Fibroblast of lung (primary cell): ENCODE measurements around the gene DUSP7. TPM values are rescaled to one million over a fixed set of nuclear protein-coding genes. Genes with fewer than 3 reads are reported as not detected.

Experiments used
- DNase-seq, 2 donors: peaks; one replicate each; pipeline versions ENCODE4 v3.0.0 to v3.0.0-alpha.2; 2010; ENCODE audit warnings: low read depth in 2 of 2
- H2AFZ ChIP-seq: 2 replicates; pipeline ENCODE4 v1.5.1; 2012; ENCODE audit warnings: low read length, control low read depth, inconsistent platforms
- H3K27ac ChIP-seq: 2 replicates; pipeline ENCODE4 v1.5.1; 2011; ENCODE audit warnings: low read length, control low read depth; ENCODE audit not compliant: insufficient read depth
- H3K27me3 ChIP-seq: 2 replicates; pipeline ENCODE4 v1.5.1; 2011; ENCODE audit warnings: mild to moderate bottlenecking, low read length; ENCODE audit not compliant: control insufficient read depth, insufficient read depth
- H3K36me3 ChIP-seq: 2 replicates; pipeline ENCODE4 v1.5.1; 2011; ENCODE audit warnings: low read length; ENCODE audit not compliant: control insufficient read depth, insufficient read depth
- H3K4me1 ChIP-seq: 2 replicates; pipeline ENCODE4 v1.5.1; 2011; ENCODE audit warnings: low read length; ENCODE audit not compliant: control insufficient read depth, insufficient read depth; ENCODE audit errors: extremely low read depth
- H3K4me2 ChIP-seq: 2 replicates; pipeline ENCODE4 v1.5.1; 2011; ENCODE audit warnings: low read length, control low read depth; ENCODE audit not compliant: insufficient read depth; ENCODE audit errors: extremely low read depth
- H3K4me3 ChIP-seq, 4 experiments: fragments of 200-600 bp in 1 of 4; sonication (generic) in 1 of 4; replicated peaks in 1 of 4; 2 replicates each; pipeline ENCODE4 v1.5.1; 2011 to 2016; ENCODE audit warnings: low read length in 4 of 4, low read depth in 3 of 4, mild to moderate bottlenecking in 3 of 4, control low read depth in 2 of 4, inconsistent platforms in 1 of 4, mixed read lengths in 1 of 4; ENCODE audit not compliant: insufficient read depth in 1 of 4; ENCODE audit errors: control extremely low read depth in 1 of 4
- H3K79me2 ChIP-seq: 2 replicates; pipeline ENCODE4 v1.5.1; 2012; ENCODE audit warnings: mild to moderate bottlenecking, low read length, inconsistent platforms; ENCODE audit not compliant: control insufficient read depth, insufficient read depth
- H3K9ac ChIP-seq: 2 replicates; pipeline ENCODE4 v1.5.1; 2011; ENCODE audit warnings: mild to moderate bottlenecking, low read length, control low read depth; ENCODE audit not compliant: insufficient read depth
- H3K9me3 ChIP-seq: 2 replicates; pipeline ENCODE4 v1.5.1; 2012; ENCODE audit warnings: low read depth, low read length; ENCODE audit not compliant: control insufficient read depth, insufficient read depth
- H4K20me1 ChIP-seq: 2 replicates; pipeline ENCODE4 v1.5.1; 2011; ENCODE audit warnings: low read length; ENCODE audit not compliant: control insufficient read depth, insufficient read depth; ENCODE audit errors: extremely low read depth
- EZH2 ChIP-seq: IDR thresholded peaks from 2 replicates; pipeline ENCODE4 v1.5.1; 2012; ENCODE audit warnings: low read length, control low read depth, mild to moderate bottlenecking; ENCODE audit errors: missing control alignments
- polyA plus RNA-seq, 2 donors: library from polyadenylated mRNA; depleted of rRNA in 1 of 2; stranded (reverse) in 1 of 2; unstranded in 1 of 2; fragments of >200 nt; gene quantifications; 2 replicates each; pipeline ENCODE4 v1.2.1, GENCODE V29; 2011 to 2012; ENCODE audit warnings: missing spikeins in 1 of 2
- total RNA-seq: library from RNA; depleted of rRNA; stranded (reverse); fragments of >200 nt; gene quantifications from 2 replicates; pipeline ENCODE4 v1.2.1, GENCODE V29; 2014
- TF ChIP-seq, protein P1 (sequence below), 2 donors: IDR thresholded peaks in 1 of 2; conservative IDR thresholded peaks in 1 of 2; 1 replicate in 1 of 2; 2 replicates in 1 of 2; pipeline ENCODE4 v1.5.1; 2011 to 2012; ENCODE audit warnings: low read length in 2 of 2, control low read depth in 1 of 2, inconsistent platforms in 1 of 2, low read depth in 1 of 2, mild to moderate bottlenecking in 1 of 2

DUSP7 gene
- total and polyA plus RNA-seq, 2 donors (not counting 1 experiment from before 2014, with no cell fraction given) = 5.6 to 26.5 TPM

DNA sequence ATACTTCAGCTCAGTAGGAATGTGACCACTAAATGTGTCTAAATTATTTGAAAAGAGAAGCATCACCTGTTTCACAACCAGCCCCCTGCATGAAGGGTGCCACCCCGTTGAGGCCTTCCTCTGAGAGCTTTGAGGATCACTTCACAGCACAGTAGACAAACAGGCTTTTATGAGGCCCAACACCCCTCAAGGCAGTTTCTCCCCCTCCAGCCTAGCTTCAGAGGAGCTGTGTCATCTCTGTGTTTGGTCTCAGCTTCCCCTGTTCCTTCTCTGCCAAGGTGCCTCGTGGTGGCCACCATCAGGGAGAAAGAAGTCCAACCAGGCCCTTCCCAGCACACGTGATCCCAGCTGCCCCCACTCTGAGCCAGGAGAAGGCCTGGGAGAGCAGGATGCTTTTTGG lies 21.6 kb upstream of the DUSP7 start:
- Histone ChIP-seq H3K9me3 (no peaks in the 10 kb centered on the region), H3K79me2 (no peaks in the 10 kb centered on the region), H3K9ac (no peak overlapping the region), H3K27me3 (no peaks in the 10 kb centered on the region), H3K4me2 (no peak overlapping the region), H4K20me1 (no peaks in the 10 kb centered on the region), H3K4me3 (no peak overlapping the region), H3K4me1 (no peaks in the 10 kb centered on the region), H3K36me3 (peaks cover 2% of the 10 kb centered on the region), H3K27ac (no peak overlapping the region), H2AFZ (no peak overlapping the region)
- DNase-seq = no peak
- no peak for TF ChIP-seq EZH2
- TF ChIP-seq, protein P1, sequence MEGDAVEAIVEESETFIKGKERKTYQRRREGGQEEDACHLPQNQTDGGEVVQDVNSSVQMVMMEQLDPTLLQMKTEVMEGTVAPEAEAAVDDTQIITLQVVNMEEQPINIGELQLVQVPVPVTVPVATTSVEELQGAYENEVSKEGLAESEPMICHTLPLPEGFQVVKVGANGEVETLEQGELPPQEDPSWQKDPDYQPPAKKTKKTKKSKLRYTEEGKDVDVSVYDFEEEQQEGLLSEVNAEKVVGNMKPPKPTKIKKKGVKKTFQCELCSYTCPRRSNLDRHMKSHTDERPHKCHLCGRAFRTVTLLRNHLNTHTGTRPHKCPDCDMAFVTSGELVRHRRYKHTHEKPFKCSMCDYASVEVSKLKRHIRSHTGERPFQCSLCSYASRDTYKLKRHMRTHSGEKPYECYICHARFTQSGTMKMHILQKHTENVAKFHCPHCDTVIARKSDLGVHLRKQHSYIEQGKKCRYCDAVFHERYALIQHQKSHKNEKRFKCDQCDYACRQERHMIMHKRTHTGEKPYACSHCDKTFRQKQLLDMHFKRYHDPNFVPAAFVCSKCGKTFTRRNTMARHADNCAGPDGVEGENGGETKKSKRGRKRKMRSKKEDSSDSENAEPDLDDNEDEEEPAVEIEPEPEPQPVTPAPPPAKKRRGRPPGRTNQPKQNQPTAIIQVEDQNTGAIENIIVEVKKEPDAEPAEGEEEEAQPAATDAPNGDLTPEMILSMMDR (conservative IDR thresholded peaks at IDR 0.05 in 1 of 2, IDR thresholded peaks at IDR 0.05 in 1 of 2; ENCODE audit: low read depth in 1 of 2, low read length in 2 of 2) = no peak

DNA sequence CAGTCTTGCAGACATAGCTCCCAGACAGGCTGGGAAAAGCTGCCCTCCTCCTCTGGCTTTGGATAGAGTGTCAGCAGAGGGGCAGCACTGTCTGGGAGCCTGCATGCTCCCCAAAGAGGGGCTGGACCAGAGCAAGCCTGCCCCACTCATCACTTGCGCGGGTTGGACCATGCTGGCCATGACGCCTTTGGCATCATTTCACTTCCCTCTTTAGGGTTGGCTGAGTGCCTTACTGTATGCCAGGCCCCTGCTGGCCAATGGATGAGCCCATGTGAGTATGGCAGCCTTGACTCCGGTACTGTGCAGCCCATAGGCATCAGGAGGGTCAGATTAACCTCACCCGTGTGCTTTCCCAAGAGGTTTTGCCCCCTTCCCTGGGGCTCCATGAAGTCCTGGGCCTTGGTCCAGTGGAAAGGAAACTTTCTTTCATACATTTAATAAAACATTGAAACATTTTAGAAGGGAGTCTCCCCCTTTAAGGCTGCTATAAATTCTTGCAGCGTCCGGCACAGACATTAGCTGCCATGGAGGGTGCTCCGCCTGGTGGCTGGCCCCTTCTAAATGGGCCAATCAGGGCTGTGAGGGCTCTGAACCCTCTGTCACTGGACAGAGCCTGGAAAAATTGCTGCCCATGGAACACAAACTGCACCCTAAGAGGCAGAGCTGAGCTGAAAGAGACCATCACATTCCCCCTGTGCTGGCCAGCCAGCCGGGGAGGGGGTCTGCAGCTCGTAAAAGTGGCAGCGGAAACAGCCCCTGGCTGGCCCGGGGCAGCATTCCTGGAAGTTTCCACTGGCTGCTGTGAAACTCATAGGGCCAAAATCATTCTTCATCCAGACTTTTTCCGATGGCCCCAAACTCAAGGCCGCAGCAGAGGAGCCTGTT lies 20.8 kb upstream of the DUSP7 start:
- no peak overlapping the region for H3K9ac ChIP-seq
- H3K4me2 ChIP-seq = no peak overlapping the region
- no peaks in the 10 kb centered on the region for H3K79me2 ChIP-seq
- no peak overlapping the region for H3K27ac ChIP-seq
- no peaks in the 10 kb centered on the region for H3K9me3 ChIP-seq
- no peak overlapping the region for H2AFZ ChIP-seq
- no peak for TF ChIP-seq EZH2
- TF ChIP-seq, protein P1 (conservative IDR thresholded peaks at IDR 0.05 in 1 of 2, IDR thresholded peaks at IDR 0.05 in 1 of 2; ENCODE audit: low read depth in 1 of 2, low read length in 2 of 2) = peak; percentile 14 to 31
- H3K4me1 ChIP-seq = no peaks in the 10 kb centered on the region
- H3K36me3 ChIP-seq = peaks cover 2% of the 10 kb centered on the region
- H3K27me3 ChIP-seq = no peaks in the 10 kb centered on the region
- H3K4me3 ChIP-seq = no peak overlapping the region
- no peak for DNase-seq
- no peaks in the 10 kb centered on the region for H4K20me1 ChIP-seq

DNA sequence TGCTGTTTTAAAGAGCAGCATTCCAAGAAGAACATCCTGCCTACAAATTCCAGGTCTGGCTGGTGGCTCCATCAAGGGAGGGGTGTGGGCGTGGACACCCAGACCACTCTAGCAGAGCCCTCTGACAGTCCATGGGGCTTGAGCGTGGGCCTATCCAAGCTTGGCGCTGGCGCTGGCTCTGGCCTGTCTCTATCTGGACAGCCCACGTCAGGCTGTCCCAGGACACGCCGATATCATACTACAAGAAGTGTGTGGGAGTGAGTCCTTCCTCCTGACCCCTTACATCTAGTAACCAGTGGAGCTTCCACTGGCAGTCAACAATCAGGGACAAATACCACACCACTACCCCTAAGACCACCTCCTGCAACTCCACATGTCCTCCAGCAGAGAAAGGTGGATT lies 17.1 kb upstream of the DUSP7 start:
- H3K9ac ChIP-seq = no peak overlapping the region
- H3K27me3 ChIP-seq = no peaks in the 10 kb centered on the region

More for the DNA sequence above, 17.1 kb upstream of the DUSP7 start:
- no peak for TF ChIP-seq EZH2
- TF ChIP-seq, protein P1 (conservative IDR thresholded peaks at IDR 0.05 in 1 of 2, IDR thresholded peaks at IDR 0.05 in 1 of 2; ENCODE audit: low read depth in 1 of 2, low read length in 2 of 2) = no peak
- H3K4me1 ChIP-seq = no peaks in the 10 kb centered on the region
- no peak overlapping the region for H3K4me2 ChIP-seq
- no peak overlapping the region for H2AFZ ChIP-seq
- peaks cover 2% of the 10 kb centered on the region for H3K36me3 ChIP-seq
- H3K9me3 ChIP-seq = no peaks in the 10 kb centered on the region
- no peaks in the 10 kb centered on the region for H4K20me1 ChIP-seq
- H3K4me3 ChIP-seq = no peak overlapping the region
- H3K79me2 ChIP-seq = no peaks in the 10 kb centered on the region
- no peak for DNase-seq
- H3K27ac ChIP-seq = no peak overlapping the region
